SU-DHL-6 (cell line): ENCODE results near the gene FBLN5.

Experiments used
- H2AFZ ChIP-seq: fragments of 200-600 bp; sonication (generic); 2 replicates; pipeline ENCODE4 v1.6.1; 2014; ENCODE audit warnings: low read depth, mild to moderate bottlenecking, moderate library complexity, mixed read lengths, antibody characterized with exemption, low read length; ENCODE audit not compliant: severe bottlenecking
- H3F3A ChIP-seq: fragments of 200-600 bp; shearing (Covaris generic); 2 replicates; pipeline ENCODE4 v1.6.0; 2016; ENCODE audit warnings: antibody characterized with exemption, mild to moderate bottlenecking; ENCODE audit not compliant: insufficient read depth
- H3K27ac ChIP-seq: fragments of 200-600 bp; sonication (generic); 2 replicates; pipeline ENCODE4 v1.5.1; 2016; ENCODE audit warnings: low read depth, mild to moderate bottlenecking, low read length, moderate library complexity, mixed read lengths
- H3K27me3 ChIP-seq: fragments of 200-600 bp; sonication (generic), shearing (Covaris generic); 2 replicates; pipeline ENCODE4 v1.6.0; 2014; ENCODE audit warnings: mild to moderate bottlenecking, low read length
- H3K36me3 ChIP-seq: fragments of 200-600 bp; sonication (generic); 2 replicates; pipeline ENCODE4 v1.6.1; 2014; ENCODE audit warnings: mild to moderate bottlenecking, low read length, mixed read lengths
- H3K4me2 ChIP-seq: fragments of 300-600, 200-600 bp; shearing (Covaris generic), sonication (generic); 2 replicates; pipeline ENCODE4 v1.6.0; 2014; ENCODE audit warnings: low read length, low read depth, mild to moderate bottlenecking; ENCODE audit not compliant: poor library complexity, severe bottlenecking
- H3K4me3 ChIP-seq: fragments of 200-600 bp; sonication (generic); 2 replicates; pipeline ENCODE4 v1.5.1; 2014; ENCODE audit warnings: antibody characterized with exemption, low read length, mild to moderate bottlenecking, mixed read lengths; ENCODE audit not compliant: insufficient read depth, poor library complexity, severe bottlenecking
- H3K79me2 ChIP-seq: fragments of 200-600 bp; sonication (generic); 2 replicates; pipeline ENCODE4 v1.6.1; 2014; ENCODE audit warnings: mild to moderate bottlenecking, low read length, moderate library complexity; ENCODE audit not compliant: insufficient read depth
- H3K9ac ChIP-seq: fragments of 200-600 bp; sonication (generic); 2 replicates; pipeline ENCODE4 v1.7.0; 2014; ENCODE audit warnings: mild to moderate bottlenecking, low read length
- H3K9me2 ChIP-seq: fragments of 200-600 bp; sonication (generic); replicated peaks from 2 replicates; pipeline ENCODE4 v1.6.1; 2014; ENCODE audit warnings: low read length; ENCODE audit not compliant: insufficient read depth
- H3K9me3 ChIP-seq: fragments of 200-600 bp; sonication (generic); 2 replicates; pipeline ENCODE4 v1.6.1; 2014; ENCODE audit warnings: low read length, mixed read lengths; ENCODE audit not compliant: insufficient read depth
- H4K20me1 ChIP-seq: fragments of 200-600 bp; sonication (generic); 2 replicates; pipeline ENCODE4 v1.6.1; 2014; ENCODE audit warnings: low read depth, mild to moderate bottlenecking, antibody characterized with exemption, low read length, moderate library complexity, mixed read lengths
- CTCF ChIP-seq: fragments of 200-600 bp; sonication (generic); IDR thresholded peaks from one replicate; pipeline ENCODE4 v1.5.1; 2017; ENCODE audit warnings: antibody characterized with exemption, mild to moderate bottlenecking, low read length, moderate library complexity; ENCODE audit not compliant: insufficient read depth, poor library complexity, severe bottlenecking
- EZH2phosphoT487 ChIP-seq: fragments of 200-600 bp; sonication (generic), shearing (Covaris generic); conservative IDR thresholded peaks from 2 replicates; pipeline ENCODE4 v1.6.1; 2018; ENCODE audit warnings: mild to moderate bottlenecking, antibody characterized with exemption, low read length, moderate library complexity, mixed read lengths

The FBLN5 gene

DNA sequence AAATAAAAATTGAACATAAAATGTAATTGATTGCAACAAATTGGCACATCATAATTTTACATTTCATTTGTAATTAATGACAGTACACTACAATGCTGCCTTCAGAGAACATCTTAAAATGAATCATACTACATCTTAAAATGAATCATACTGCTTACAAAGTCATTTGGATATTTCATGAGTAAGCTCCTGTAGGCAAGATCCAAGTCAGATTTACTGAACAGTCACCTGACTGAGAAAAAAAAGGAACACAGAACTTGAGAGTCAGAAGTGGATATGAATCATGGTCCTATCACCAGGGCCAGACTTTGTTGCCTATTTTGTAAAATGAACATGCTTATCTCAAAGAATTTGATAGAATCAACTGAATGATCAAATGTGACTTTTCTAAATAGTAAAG, 32.7 kb upstream of the FBLN5 start:
- Histone ChIP-seq H3K4me3 (no peak overlapping the region), H2AFZ (no peak overlapping the region), H3K9me2 (no peaks in the 10 kb centered on the region), H3K27ac (no peak overlapping the region), H3F3A (no peaks in the 10 kb centered on the region), H4K20me1 (no peaks in the 10 kb centered on the region), H3K27me3 (no peaks in the 10 kb centered on the region), H3K9ac (no peak overlapping the region), H3K36me3 (peaks cover 9% of the 10 kb centered on the region), H3K9me3 (no peaks in the 10 kb centered on the region), H3K79me2 (no peaks in the 10 kb centered on the region), H3K4me2 (no peak overlapping the region)
- no peak for TF ChIP-seq CTCF
- no peak for TF ChIP-seq EZH2phosphoT487

- Histone ChIP-seq H3K9me2 (no peaks in the 10 kb centered on the region), H3K9ac (no peak overlapping the region), H3K36me3 (peaks cover 17% of the 10 kb centered on the region), H3F3A (no peaks in the 10 kb centered on the region), H2AFZ (no peak overlapping the region), H3K27me3 (no peaks in the 10 kb centered on the region), H3K9me3 (no peaks in the 10 kb centered on the region), H3K79me2 (no peaks in the 10 kb centered on the region), H3K4me3 (no peak overlapping the region), H4K20me1 (no peaks in the 10 kb centered on the region), H3K27ac (no peak overlapping the region), H3K4me2 (no peak overlapping the region)
- TF ChIP-seq CTCF (no peak), EZH2phosphoT487 (no peak)
These were observed 30.4 kb upstream of the FBLN5 start for GRCh38 chr14:91977884-91978283.

GRCh38 chr14:91975763-91976162, 28.3 kb upstream of the FBLN5 start:
- Histone ChIP-seq H4K20me1 (no peaks in the 10 kb centered on the region), H3K4me2 (no peak overlapping the region), H3K79me2 (no peaks in the 10 kb centered on the region), H3F3A (no peaks in the 10 kb centered on the region), H2AFZ (no peak overlapping the region), H3K9ac (no peak overlapping the region), H3K27me3 (no peaks in the 10 kb centered on the region), H3K9me3 (no peaks in the 10 kb centered on the region), H3K36me3 (peaks cover 19% of the 10 kb centered on the region), H3K4me3 (no peak overlapping the region), H3K27ac (no peak overlapping the region), H3K9me2 (no peaks in the 10 kb centered on the region)
- TF ChIP-seq CTCF (no peak), EZH2phosphoT487 (no peak)

GRCh38 chr14:91971188-91971778, 23.8 kb upstream of the FBLN5 start:
- Histone ChIP-seq H3K9ac (no peak overlapping the region), H3K9me2 (no peaks in the 10 kb centered on the region), H3K79me2 (no peaks in the 10 kb centered on the region), H2AFZ (no peak overlapping the region), H3K4me2 (no peak overlapping the region), H3F3A (no peaks in the 10 kb centered on the region), H3K9me3 (no peaks in the 10 kb centered on the region), H3K27me3 (no peaks in the 10 kb centered on the region), H3K36me3 (peaks cover 30% of the 10 kb centered on the region), H3K27ac (no peak overlapping the region), H3K4me3 (no peak overlapping the region), H4K20me1 (no peaks in the 10 kb centered on the region)
- no peak for TF ChIP-seq CTCF
- TF ChIP-seq EZH2phosphoT487, result no peak
